ENCODE measurements around the gene CCL18.

- TF ChIP-seq EZH2phosphoT487 (IDR thresholded peaks at IDR 0.05; ENCODE audit: borderline replicate concordance, low read depth) = no peak
- no peak for TF ChIP-seq POLR2AphosphoS5 (IDR thresholded peaks at IDR 0.05; ENCODE audit: low read depth, low read length)
- no peak for TF ChIP-seq CTCF (IDR thresholded peaks at IDR 0.05)
- TF ChIP-seq IRF3 (IDR thresholded peaks at IDR 0.05; ENCODE audit: low read depth, low read length) = no peak
- no peak for TF ChIP-seq REST (IDR thresholded peaks at IDR 0.05; ENCODE audit: low read depth, low read length)
- no peak for TF ChIP-seq TCF12 (IDR thresholded peaks at IDR 0.05)
- no peak for TF ChIP-seq TAF1 (IDR thresholded peaks at IDR 0.05; ENCODE audit: borderline replicate concordance, low read depth, low read length)
- no peak for TF ChIP-seq RAD21 (IDR thresholded peaks at IDR 0.05; ENCODE audit: low read length)
- no peak for TF ChIP-seq CHD2 (IDR thresholded peaks at IDR 0.05; ENCODE audit: low read length, partially characterized antibody)
- no peak for TF ChIP-seq ZBTB33 (IDR thresholded peaks at IDR 0.05; ENCODE audit: borderline replicate concordance, low read depth)
- TF ChIP-seq EP300 (IDR thresholded peaks at IDR 0.05; ENCODE audit: borderline replicate concordance in 1 of 2, low read depth in 1 of 2, low read length in 1 of 2) = no peak
These were observed at the start of gene CCL18 for GRCh38 chr17:36063786-36064541.
